ENCODE measurements around the gene OGFOD2.

The OGFOD2 gene

DNA sequence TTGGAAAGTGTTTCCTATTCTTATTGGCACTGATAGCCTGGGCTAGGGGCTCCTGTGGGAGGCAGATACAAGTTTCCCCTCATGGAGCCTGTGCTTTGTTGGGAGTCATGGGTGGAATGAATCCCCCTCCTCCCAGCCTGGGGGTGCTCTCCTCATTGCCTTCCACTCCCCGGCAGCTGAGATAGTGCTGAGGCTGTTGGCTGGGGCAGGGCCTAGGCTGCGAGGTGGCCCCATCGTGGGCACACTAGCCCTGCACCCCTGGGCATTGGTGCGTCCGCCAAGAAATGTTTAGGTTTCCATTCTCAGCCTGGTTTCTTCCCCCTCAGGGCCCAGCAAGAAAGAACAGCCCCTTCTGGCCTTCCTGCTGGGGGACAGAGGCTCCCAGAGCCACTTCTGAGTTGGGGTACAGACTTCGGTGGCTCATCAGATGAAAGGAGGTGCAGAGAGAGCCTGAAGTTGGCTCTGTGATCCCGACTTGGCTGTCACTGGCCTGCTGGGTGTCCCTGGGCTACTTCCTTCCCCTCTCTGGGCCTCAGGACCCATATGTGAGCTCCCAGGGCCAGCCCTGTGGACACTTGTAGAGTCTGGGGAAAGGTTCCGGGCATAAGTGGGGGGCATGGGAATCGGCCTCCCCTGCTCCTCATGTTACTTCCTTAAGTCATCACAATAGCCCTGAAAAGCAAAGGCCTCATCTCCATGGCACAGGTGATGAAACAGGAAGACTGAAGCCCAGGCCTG is 2.8 kb downstream of the OGFOD2 start:
- DNase-seq: no peak

GRCh38 chr12:122978507-122978955 is 3.5 kb downstream of the OGFOD2 start:
- no peak for DNase-seq

- DNase-seq: no peak
These were observed 4.2 kb downstream of the OGFOD2 start for GRCh38 chr12:122979001-122979907.

GRCh38 chr12:122979908-122980182 is 4.8 kb downstream of the OGFOD2 start:
- DNase-seq: peak; percentile 9

GRCh38 chr12:122980183-122981035 is 5.4 kb downstream of the OGFOD2 start, which contains the start of gene ARL6IP4:
TSS of gene ARL6IP4 (plus strand) at chr12:122980681. CDS start at chr12:122981140, 459 bp downstream.
- peak; percentile 13 for DNase-seq

GRCh38 chr12:122981036-122981471 is 6.0 kb downstream of the OGFOD2 start:
- no peak for DNase-seq

DNA sequence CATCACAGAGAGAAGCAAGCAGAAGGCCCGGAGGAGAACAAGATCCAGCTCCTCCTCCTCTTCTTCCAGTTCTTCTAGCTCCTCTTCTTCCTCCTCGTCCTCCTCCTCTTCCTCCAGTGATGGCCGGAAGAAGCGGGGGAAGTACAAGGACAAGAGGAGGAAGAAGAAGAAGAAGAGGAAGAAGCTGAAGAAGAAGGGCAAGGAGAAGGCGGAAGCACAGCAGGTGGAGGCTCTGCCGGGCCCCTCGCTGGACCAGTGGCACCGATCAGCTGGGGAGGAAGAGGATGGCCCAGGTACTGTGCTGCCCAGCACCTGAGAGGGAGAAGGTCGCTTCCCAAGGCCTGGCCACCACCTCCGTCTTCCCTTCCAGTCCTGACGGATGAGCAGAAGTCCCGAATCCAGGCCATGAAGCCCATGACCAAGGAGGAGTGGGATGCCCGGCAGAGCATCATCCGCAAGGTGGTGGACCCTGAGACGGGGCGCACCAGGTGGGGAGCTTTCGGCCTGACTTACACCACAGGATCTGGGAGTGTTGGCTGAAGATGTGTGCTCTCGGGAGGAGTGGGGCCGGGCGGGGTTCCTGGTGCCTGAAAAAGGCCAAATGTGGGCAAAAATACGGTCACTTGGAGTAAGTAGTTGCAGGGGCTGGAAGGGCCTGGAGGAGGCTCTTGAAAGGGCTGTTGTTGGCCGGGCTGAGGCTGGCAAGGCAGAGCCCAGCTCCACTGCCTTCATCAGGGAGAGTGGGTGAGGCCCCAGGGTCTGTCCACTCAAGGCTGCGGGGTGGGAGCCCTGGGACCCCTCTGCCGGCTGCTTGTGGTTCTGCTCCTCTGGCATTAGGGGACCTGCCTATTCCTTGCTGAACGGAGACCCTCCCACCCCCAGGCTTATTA is 6.8 kb downstream of the OGFOD2 start:
- no peak for DNase-seq

DNA sequence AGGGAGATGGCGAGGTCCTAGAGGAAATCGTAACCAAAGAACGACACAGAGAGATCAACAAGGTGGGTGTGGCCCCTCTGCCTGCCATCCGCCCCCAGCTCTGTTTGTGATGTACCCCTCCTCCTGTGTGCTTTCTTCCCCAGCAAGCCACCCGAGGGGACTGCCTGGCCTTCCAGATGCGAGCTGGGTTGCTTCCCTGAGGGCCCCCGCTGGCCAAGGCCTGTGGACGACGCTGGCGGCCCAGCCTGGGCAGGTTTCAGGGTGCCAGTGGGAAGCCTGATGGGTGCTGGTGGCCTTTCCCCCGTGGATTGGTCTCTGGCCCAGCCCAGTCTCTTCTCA is 7.4 kb downstream of the OGFOD2 start:
- no peak for DNase-seq

GRCh38 chr12:122982963-122983788 is 8.1 kb downstream of the OGFOD2 start:
- no peak for DNase-seq

DNA sequence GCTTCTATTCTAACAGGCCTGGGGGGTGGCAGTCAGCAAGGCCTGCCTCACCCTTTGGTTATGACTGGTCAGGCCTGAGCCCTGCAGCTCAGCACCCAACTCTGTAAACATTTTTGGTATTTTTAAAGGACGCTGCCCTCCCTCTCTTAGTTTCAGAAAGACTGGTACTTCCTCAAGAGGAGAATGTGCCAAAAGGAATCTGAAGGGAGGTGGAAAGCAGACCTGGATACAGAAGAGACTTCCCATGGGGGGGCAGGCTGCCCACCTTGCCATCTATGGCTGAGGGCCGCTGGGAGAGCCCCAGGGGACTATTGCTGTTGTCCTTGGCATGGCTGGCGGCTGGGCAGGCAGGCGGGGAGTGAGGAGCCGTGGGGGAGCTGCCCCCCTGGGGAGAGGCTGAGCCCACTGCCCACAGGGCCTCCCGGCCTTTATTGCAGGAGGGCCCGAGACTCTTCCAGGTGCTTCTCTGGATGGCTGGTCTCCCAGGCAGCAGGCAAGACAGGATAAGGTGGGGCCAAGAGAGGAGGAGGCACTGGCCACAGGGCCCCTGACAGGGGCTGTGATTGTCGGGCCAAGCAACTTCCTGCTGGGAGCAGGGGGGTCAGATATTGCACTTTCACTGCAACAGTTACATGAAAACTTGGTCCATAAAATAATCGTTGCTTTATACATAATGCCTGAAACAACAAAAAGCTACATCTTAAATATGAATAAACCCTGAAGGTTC is 8.9 kb downstream of the OGFOD2 start:
- no peak for DNase-seq

DNA sequence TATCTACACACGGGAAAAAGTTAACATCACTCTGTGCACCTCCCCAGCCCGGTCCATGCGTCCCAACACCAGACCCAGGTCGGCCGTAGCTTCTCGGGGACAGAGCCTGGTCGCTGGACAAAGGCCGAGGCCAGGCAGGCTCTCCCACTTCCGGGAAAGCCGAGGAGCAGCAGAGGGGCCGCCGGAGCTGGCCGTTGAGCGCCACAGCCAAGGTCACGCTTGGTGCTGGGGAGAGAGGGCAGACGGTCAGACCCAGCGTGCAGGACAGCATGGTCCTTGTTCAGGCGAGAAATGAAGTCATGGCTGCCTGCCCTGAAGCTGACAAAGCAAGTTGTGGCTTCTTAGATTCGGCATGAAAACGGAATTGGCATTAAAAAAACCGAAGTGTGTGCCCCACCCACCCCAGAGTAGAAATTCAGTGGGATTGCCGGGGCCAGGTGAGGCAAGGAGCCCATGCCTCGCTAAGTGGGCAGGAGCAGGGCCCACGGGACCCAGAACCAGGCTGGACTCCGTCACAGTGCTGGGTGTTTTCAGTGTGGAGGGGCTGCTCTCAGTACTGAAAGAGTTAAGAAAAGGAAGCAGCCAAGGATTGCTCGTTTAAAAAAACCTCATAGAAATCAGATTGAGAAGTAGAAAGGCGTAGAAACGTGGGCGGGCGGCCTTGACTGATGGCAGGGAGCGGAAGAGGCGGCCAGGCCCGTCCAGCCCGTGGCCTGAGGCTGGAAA is 9.7 kb downstream of the OGFOD2 start:
- no peak for DNase-seq

GRCh38 chr12:122985338-122986257 is 10.6 kb downstream of the OGFOD2 start:
- DNase-seq: no peak

DNA sequence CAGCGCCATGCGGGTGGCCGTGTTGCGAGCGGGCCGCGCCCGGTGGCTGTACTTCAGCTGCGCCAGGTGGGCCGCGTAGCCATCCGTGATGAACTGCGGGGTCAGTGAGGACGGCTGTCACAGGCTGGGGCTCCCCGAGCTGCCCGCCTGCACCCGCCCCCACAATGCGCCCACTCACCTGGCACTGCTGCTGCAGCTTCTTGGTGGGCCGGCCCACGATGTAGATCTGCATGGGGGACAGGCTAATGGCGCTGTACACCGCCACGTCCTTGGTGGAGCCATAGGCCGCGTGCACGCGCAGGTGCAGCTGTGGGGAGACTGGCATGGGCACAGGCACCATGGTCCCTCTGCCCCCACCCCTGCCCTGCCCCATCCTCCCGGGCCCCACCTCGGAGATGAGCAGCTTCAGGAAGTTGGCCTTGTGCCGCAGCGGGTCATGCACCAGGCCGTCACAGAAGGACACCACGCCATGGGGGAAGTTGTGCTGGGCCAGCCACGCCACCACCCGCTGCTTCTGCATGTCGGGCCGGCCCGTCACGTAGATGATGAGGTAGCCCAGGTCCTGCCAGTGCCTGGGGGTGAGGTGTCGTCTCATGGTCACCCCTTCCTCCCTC is 11.3 kb downstream of the OGFOD2 start:
- DNase-seq: no peak

DNA sequence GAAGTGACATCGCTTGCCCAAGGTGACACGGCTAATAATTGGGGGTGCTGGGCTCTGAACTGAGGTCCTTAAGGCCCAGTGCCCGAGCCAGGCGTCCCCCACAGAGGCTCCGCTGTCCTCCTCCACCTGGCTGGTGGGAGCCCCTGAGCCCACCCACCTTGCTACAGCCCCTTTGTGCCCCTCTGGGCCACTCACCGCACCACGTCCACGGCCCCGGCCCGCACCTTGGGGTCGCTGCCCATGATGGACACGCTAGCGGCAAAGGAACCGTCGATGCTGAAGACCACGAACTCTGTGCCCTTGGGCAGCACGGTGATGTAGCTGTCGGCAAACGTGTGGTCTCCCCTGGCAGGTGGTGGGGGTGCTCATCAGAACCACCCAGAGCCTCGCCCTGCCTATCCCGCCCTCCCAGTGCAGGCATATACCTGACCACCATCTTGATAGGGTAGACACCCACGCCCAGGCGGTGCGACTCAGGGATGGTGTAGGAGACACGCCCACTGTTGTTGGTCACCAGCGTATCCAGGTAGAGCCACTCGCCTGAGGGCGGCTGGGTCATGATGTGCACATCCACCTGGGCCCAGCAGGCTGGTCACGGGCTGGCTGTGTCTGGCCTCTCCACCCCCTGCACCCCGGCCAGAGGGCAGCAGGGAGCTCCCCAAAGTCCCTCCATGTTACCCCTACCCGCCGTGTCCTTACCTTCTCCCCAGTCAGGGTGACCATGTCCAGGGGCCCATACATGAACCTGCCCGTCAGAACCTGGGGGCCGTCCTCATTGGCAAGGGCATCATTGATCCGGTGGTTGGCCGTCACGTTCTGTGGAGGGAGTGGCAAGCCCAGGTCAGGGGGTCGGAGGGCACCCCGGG is 12.3 kb downstream of the OGFOD2 start:
- no peak for DNase-seq

DNA sequence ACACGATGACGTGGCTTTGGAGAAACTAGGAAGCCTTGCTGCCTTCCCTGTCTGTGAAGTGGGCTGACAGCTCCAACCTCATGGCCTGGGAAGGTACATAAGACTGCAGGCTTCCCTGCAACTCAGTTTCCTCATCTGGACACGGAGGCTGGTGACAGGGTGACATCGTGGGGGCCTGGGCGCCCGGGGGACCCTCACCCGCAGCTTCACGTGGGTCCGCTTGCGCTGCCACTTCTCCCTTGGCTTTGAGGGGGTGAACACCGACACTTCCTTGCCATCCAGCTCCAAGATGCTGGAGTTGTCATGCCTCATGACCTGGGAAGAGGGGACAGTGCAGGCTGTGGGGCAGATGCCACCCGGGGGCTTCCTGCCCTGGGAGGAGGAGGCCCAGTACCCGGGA is 13.0 kb downstream of the OGFOD2 start:
- DNase-seq: no peak

- DNase-seq: no peak
These were observed 13.7 kb downstream of the OGFOD2 start for GRCh38 chr12:122988612-122989212.
